C4-2B (cell line): Measurements from ENCODE around the gene ERCC2.
A peak's percentile ranks its signal among the peaks of the same experiment; 100 is the strongest.
"Not testable (repeated sequence)": the region's sequence is repeated elsewhere in the genome, so short reads cannot be mapped to it uniquely, and the experiment has no call there.

ENCODE experiments used
- H3K27ac ChIP-seq: fragments of 450-650 bp; 2 replicates; pipeline ENCODE4 v1.5.1; 2017
- ZFX ChIP-seq: fragments of 450-650 bp; IDR thresholded peaks from 2 replicates; pipeline ENCODE4 v1.6.1; 2017
- TF ChIP-seq, protein P1 (sequence below): fragments of 450-650 bp; conservative IDR thresholded peaks from 2 replicates; pipeline ENCODE4 v1.5.1; 2017; ENCODE audit warnings: mild to moderate bottlenecking

ERCC2 gene

GRCh38 chr19:45370410-45371204 lies at the start of gene ERCC2:
Gene ERCC2 (minus strand): TSS chr19:45370573. CDS start chr19:45370540, 33 bp downstream.
- peak within 1 kb of the TSS; percentile 78 for H3K27ac ChIP-seq
- no peak for TF ChIP-seq ZFX
- TF ChIP-seq, protein P1, sequence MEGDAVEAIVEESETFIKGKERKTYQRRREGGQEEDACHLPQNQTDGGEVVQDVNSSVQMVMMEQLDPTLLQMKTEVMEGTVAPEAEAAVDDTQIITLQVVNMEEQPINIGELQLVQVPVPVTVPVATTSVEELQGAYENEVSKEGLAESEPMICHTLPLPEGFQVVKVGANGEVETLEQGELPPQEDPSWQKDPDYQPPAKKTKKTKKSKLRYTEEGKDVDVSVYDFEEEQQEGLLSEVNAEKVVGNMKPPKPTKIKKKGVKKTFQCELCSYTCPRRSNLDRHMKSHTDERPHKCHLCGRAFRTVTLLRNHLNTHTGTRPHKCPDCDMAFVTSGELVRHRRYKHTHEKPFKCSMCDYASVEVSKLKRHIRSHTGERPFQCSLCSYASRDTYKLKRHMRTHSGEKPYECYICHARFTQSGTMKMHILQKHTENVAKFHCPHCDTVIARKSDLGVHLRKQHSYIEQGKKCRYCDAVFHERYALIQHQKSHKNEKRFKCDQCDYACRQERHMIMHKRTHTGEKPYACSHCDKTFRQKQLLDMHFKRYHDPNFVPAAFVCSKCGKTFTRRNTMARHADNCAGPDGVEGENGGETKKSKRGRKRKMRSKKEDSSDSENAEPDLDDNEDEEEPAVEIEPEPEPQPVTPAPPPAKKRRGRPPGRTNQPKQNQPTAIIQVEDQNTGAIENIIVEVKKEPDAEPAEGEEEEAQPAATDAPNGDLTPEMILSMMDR: no peak

DNA sequence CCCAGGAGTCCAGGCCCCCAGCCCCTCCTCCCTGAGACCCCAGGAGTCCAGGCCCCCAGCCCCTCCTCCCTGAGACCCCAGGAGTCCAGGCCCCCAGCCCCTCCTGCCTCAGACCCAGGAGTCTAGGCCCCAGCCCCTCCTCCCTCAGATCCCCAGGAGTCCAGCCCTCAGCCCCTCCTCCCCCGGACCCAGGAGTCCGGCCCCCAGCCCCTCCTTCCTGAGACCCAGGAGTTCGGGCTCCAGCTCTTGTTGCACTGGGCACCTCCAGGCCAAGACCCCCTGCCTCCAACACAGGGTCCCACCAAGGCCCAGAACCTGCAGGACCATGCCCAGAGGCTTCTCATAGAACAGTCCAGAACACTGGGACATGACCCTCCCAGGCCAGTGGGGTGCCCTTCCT lies 49.5 kb upstream of the ERCC2 start:
- TF ChIP-seq, protein P1: no peak
- TF ChIP-seq ZFX: no peak
- H3K27ac ChIP-seq: no peak overlapping the region

- TF ChIP-seq ZFX: no peak
- TF ChIP-seq, protein P1: no peak
- no peak overlapping the region for H3K27ac ChIP-seq
These were observed 49.0 kb upstream of the ERCC2 start for GRCh38 chr19:45419396-45419795.

GRCh38 chr19:45418802-45419201 lies 48.4 kb upstream of the ERCC2 start:
- H3K27ac ChIP-seq: no peak overlapping the region
- TF ChIP-seq, protein P1: no peak
- no peak for TF ChIP-seq ZFX

- TF ChIP-seq, protein P1: no peak
- no peak for TF ChIP-seq ZFX
- H3K27ac ChIP-seq: no peak overlapping the region
These were observed 46.8 kb upstream of the ERCC2 start for GRCh38 chr19:45417151-45417550.

- TF ChIP-seq, protein P1: no peak
- TF ChIP-seq ZFX: no peak
- no peak overlapping the region for H3K27ac ChIP-seq
These were observed 44.1 kb upstream of the ERCC2 start for GRCh38 chr19:45414468-45414867.

- H3K27ac ChIP-seq: no peak overlapping the region
- TF ChIP-seq, protein P1: no peak
- no peak for TF ChIP-seq ZFX
These were observed 43.1 kb upstream of the ERCC2 start for GRCh38 chr19:45413497-45413896.

GRCh38 chr19:45410330-45410729 lies 40.0 kb upstream of the ERCC2 start:
- not testable (repeated sequence) for H3K27ac ChIP-seq
